Common myeloid progenitor, CD34-positive (primary cell): ENCODE measurements around the gene SLAMF1.
A peak's percentile ranks its signal among the peaks of the same experiment; 100 is the strongest.
"Not testable (repeated sequence)": the region's sequence is repeated elsewhere in the genome, so short reads cannot be mapped to it uniquely, and the experiment has no call there.

Experiments
- CTCF ChIA-PET: fragments of 350-600 bp; sonication (Branson Sonifier 250); formaldehyde crosslinking; loops from one replicate; lab custom pipeline; 2021; ENCODE audit warnings: antibody characterized with exemption; lab: Charles Lee
- POLR2A ChIA-PET: fragments of 350-600 bp; sonication (Branson Sonifier 250); formaldehyde crosslinking; loops from one replicate; lab custom pipeline; 2021; ENCODE audit warnings: antibody characterized with exemption; lab: Charles Lee
- DNase-seq, 3 donors: peaks; one replicate each; pipeline versions ENCODE4 v3.0.0 to v3.0.0-alpha.2; 2013
- H3K27ac ChIP-seq, 2 experiments: 1 replicate in 1 of 2; 2 replicates in 1 of 2; pipeline ENCODE4 v1.7.0; 2013; ENCODE audit warnings: inconsistent platforms in 2 of 2, low read length in 2 of 2, mild to moderate bottlenecking in 2 of 2, low read depth in 1 of 2, moderate library complexity in 1 of 2; ENCODE audit not compliant: severe bottlenecking in 2 of 2, insufficient read depth in 1 of 2, poor library complexity in 1 of 2
- H3K27me3 ChIP-seq, 5 experiments: replicated peaks in 2 of 5; 1 replicate in 3 of 5; 2 replicates in 2 of 5; pipeline versions ENCODE4 v1.6.1 to v1.7.0; 2013; ENCODE audit warnings: low read length in 4 of 5, mild to moderate bottlenecking in 2 of 5, moderate library complexity in 2 of 5, inconsistent platforms in 1 of 5; ENCODE audit not compliant: insufficient read depth in 5 of 5, control insufficient read depth in 4 of 5
- H3K36me3 ChIP-seq, 4 experiments: 1 replicate in 2 of 4; 2 replicates in 2 of 4; pipeline versions ENCODE4 v1.6.1 to v1.7.0; 2013; ENCODE audit warnings: low read length in 3 of 4, control low read depth in 1 of 4, mild to moderate bottlenecking in 1 of 4; ENCODE audit not compliant: control insufficient read depth in 4 of 4, insufficient read depth in 4 of 4
- H3K4me1 ChIP-seq, 4 experiments: 1 replicate in 3 of 4; 2 replicates in 1 of 4; pipeline versions ENCODE4 v1.6.1 to v1.7.1; 2013; ENCODE audit warnings: low read length in 3 of 4, mild to moderate bottlenecking in 3 of 4, control low read depth in 1 of 4, inconsistent platforms in 1 of 4, moderate library complexity in 1 of 4; ENCODE audit not compliant: control insufficient read depth in 4 of 4, insufficient read depth in 4 of 4; ENCODE audit errors: control extremely low read depth in 1 of 4
- H3K4me3 ChIP-seq, 7 experiments: 1 replicate in 4 of 7; 2 replicates in 3 of 7; pipeline versions ENCODE4 v1.5.1 to v1.7.0; 2013; ENCODE audit warnings: mild to moderate bottlenecking in 7 of 7, low read length in 6 of 7, moderate library complexity in 6 of 7, inconsistent platforms in 2 of 7, low read depth in 2 of 7, control low read depth in 1 of 7; ENCODE audit not compliant: insufficient read depth in 4 of 7, control insufficient read depth in 1 of 7; ENCODE audit errors: extremely low read depth in 1 of 7
- H3K9me3 ChIP-seq, 5 experiments: 1 replicate in 4 of 5; 2 replicates in 1 of 5; pipeline versions ENCODE4 v1.6.1 to v1.7.1; 2013; ENCODE audit warnings: low read length in 4 of 5, mild to moderate bottlenecking in 2 of 5, inconsistent platforms in 1 of 5, low read depth in 1 of 5, moderate library complexity in 1 of 5; ENCODE audit not compliant: control insufficient read depth in 4 of 5, insufficient read depth in 2 of 5; ENCODE audit errors: control extremely low read depth in 1 of 5
- WGBS: methylation state at CpG from one replicate; pipeline ENCODE4 v1.1.5; 2013; ENCODE audit not compliant: insufficient coverage; 5-methylcytosine and 5-hydroxymethylcytosine counted together

The SLAMF1 gene

GRCh38 chr1:160597051-160597450 lies 49.8 kb downstream of the SLAMF1 start:
- WGBS = 100% methylated on average over 1 of the region's 1 CpG
- Histone ChIP-seq H3K27ac (no peak overlapping the region), H3K36me3 (no peaks in the 10 kb centered on the region), H3K4me3 (no peak overlapping the region), H3K9me3 (peaks cover 0 to 19% (median 0%) of the 10 kb centered on the region in 5 experiments), H3K27me3 (no peaks in the 10 kb centered on the region), H3K4me1 (no peaks in the 10 kb centered on the region)
- POLR2A ChIA-PET = interaction anchor here (1.1 kb wide), 1 partner anchor 8 kb away, joined by 4 read pairs; no protein-coding TSS in a partner anchor
- DNase-seq = no peak
- CTCF ChIA-PET = interaction anchor here (2.8 kb wide), 1 partner anchor 10 kb away, joined by 8 read pairs; no protein-coding TSS in a partner anchor

GRCh38 chr1:160590488-160590887 lies 56.4 kb downstream of the SLAMF1 start:
- H3K4me1 ChIP-seq = peaks cover 0 to 16% (median 0%) of the 10 kb centered on the region in 4 experiments
- H3K9me3 ChIP-seq = peaks cover 0 to 9% (median 0%) of the 10 kb centered on the region in 5 experiments
- H3K27me3 ChIP-seq = no peaks in the 10 kb centered on the region
- DNase-seq = no peak
- no CpG with 5 or more reads among the region's 1 CpG for WGBS
- H3K36me3 ChIP-seq = no peaks in the 10 kb centered on the region
- POLR2A ChIA-PET = no interaction called here
- no peak overlapping the region for H3K4me3 ChIP-seq
- CTCF ChIA-PET = interaction anchor here (0.9 to 1.9 kb wide), 4 partner anchors 9 to 162 kb away, joined by 3 to 4 read pairs (median 3); no protein-coding TSS in a partner anchor
- no peak overlapping the region for H3K27ac ChIP-seq

- no peaks in the 10 kb centered on the region for H3K36me3 ChIP-seq
- WGBS = no CpG with 5 or more reads among the region's 6 CpGs
- peaks cover 0 to 7% (median 0%) of the 10 kb centered on the region in 5 experiments for H3K9me3 ChIP-seq
- ChIA-PET CTCF (interaction anchor here (0.6 to 1.5 kb wide), 2 partner anchors 10 to 11 kb away, joined by 3 to 6 read pairs; no protein-coding TSS in a partner anchor), POLR2A (interaction anchor here (1.1 kb wide), 1 partner anchor 9 kb away, joined by 4 read pairs; no protein-coding TSS in a partner anchor)
- no peak overlapping the region for H3K27ac ChIP-seq
- H3K27me3 ChIP-seq = no peaks in the 10 kb centered on the region
- H3K4me1 ChIP-seq = peaks cover 0 to 16% (median 0%) of the 10 kb centered on the region in 4 experiments
- no peak for DNase-seq
- H3K4me3 ChIP-seq = no peak overlapping the region
These were observed 58.4 kb downstream of the SLAMF1 start for GRCh38 chr1:160588468-160588867.

GRCh38 chr1:160584784-160585183 lies 62.1 kb downstream of the SLAMF1 start:
- CTCF ChIA-PET = interaction anchor here (0.7 to 3.2 kb wide), 3 partner anchors 9 to 40 kb away, joined by 3 to 10 read pairs (median 10); no protein-coding TSS in a partner anchor

GRCh38 chr1:160582976-160583375 lies 63.9 kb downstream of the SLAMF1 start:
- H3K27ac ChIP-seq, H3K4me3 ChIP-seq, POLR2A ChIA-PET, H3K36me3 ChIP-seq, DNase-seq, H3K27me3 ChIP-seq, H3K9me3 ChIP-seq: not testable (repeated sequence)
- CTCF ChIA-PET = interaction anchor here (3.2 kb wide), 1 partner anchor 24 kb away, joined by 10 read pairs; no protein-coding TSS in a partner anchor
- whole genome bisulfite sequencing = 100% methylated on average over 1 of the region's 2 CpGs
- H3K4me1 ChIP-seq = peaks cover 11 to 25% (median 19%) of the 10 kb centered on the region in 4 experiments

More at GRCh38 chr1:160584784-160585183, 62.1 kb downstream of the SLAMF1 start:
- Histone ChIP-seq H3K9me3 (no peaks in the 10 kb centered on the region), H3K36me3 (no peaks in the 10 kb centered on the region), H3K27ac (no peak overlapping the region), H3K4me3 (no peak overlapping the region), H3K4me1 (peaks cover 4 to 23% (median 7%) of the 10 kb centered on the region in 4 experiments), H3K27me3 (no peaks in the 10 kb centered on the region)
- WGBS = 100% methylated on average over 1 of the region's 1 CpG
- POLR2A ChIA-PET = no interaction called here
- no peak for DNase-seq

GRCh38 chr1:160581961-160582360 lies 64.9 kb downstream of the SLAMF1 start:
- DNase-seq = no peak
- H3K4me1 ChIP-seq = peaks cover 11 to 34% (median 25%) of the 10 kb centered on the region in 4 experiments
- no peaks in the 10 kb centered on the region for H3K9me3 ChIP-seq
- no peak overlapping the region for H3K27ac ChIP-seq
- no peaks in the 10 kb centered on the region for H3K36me3 ChIP-seq
- no CpG with 5 or more reads among the region's 2 CpGs for whole genome bisulfite sequencing
- H3K27me3 ChIP-seq = no peaks in the 10 kb centered on the region
- no peak overlapping the region for H3K4me3 ChIP-seq
- POLR2A ChIA-PET = no interaction called here
- CTCF ChIA-PET = no interaction called here

- CTCF ChIA-PET = interaction anchor here (1.0 to 1.9 kb wide), 5 partner anchors 16 to 40 kb away, joined by 3 to 5 read pairs (median 4); no protein-coding TSS in a partner anchor
- no peak overlapping the region for H3K27ac ChIP-seq
- POLR2A ChIA-PET = interaction anchor here (0.7 kb wide), 1 partner anchor 1571 kb away, joined by 3 read pairs; no protein-coding TSS in a partner anchor
- H3K4me1 ChIP-seq = peaks cover 19 to 50% (median 31%) of the 10 kb centered on the region in 4 experiments
- no peaks in the 10 kb centered on the region for H3K9me3 ChIP-seq
- DNase-seq = peak in 1 of 3 donors; percentile 48
- H3K27me3 ChIP-seq = no peaks in the 10 kb centered on the region
- H3K4me3 ChIP-seq = no peak overlapping the region
- WGBS = no CpG with 5 or more reads among the region's 1 CpG
- H3K36me3 ChIP-seq = no peaks in the 10 kb centered on the region
These were observed 66.5 kb downstream of the SLAMF1 start for GRCh38 chr1:160580221-160580812.
